Sigmoid colon (tissue), 7 donors: ENCODE measurements around the gene ADM2. TPM values are rescaled to one million over a fixed set of nuclear protein-coding genes. Genes with fewer than 3 reads are reported as not detected.
A peak's percentile ranks its signal among the peaks of the same experiment; 100 is the strongest.

Experiments
- DNase-seq: peaks from one replicate; pipeline ENCODE4 v3.0.0-alpha.2; 2019
- H3K27ac ChIP-seq, 4 donors: fragments of 200-600 bp; sonication (generic); one replicate each; pipeline ENCODE4 v1.5.1; 2016 to 2019; ENCODE audit warnings: mild to moderate bottlenecking in 1 of 4
- H3K27me3 ChIP-seq, 3 donors: fragments of 200-600 bp; sonication (generic); one replicate each; pipeline ENCODE4 v1.5.1; 2019; ENCODE audit warnings: mild to moderate bottlenecking in 1 of 3
- H3K36me3 ChIP-seq, 4 donors: fragments of 200-600 bp; sonication (generic); one replicate each; pipeline ENCODE4 v1.5.1; 2016 to 2019
- H3K4me1 ChIP-seq, 4 donors: fragments of 200-600 bp; sonication (generic); one replicate each; pipeline ENCODE4 v1.5.1; 2017 to 2019
- H3K4me3 ChIP-seq, 4 donors: fragments of 200-600 bp; sonication (generic); one replicate each; pipeline ENCODE4 v1.5.1; 2017 to 2019; ENCODE audit warnings: mild to moderate bottlenecking in 2 of 4, moderate library complexity in 1 of 4
- H3K9me3 ChIP-seq, 4 donors: fragments of 200-600 bp in 3 of 4; sonication (generic) in 3 of 4; one replicate each; pipeline versions ENCODE4 v1.5.1 to v1.6.1; 2013 to 2019
- EP300 ChIP-seq, 4 donors: sonication (generic); formaldehyde crosslinking; IDR thresholded peaks; one replicate each; pipeline ENCODE4 v1.6.1; 2017; ENCODE audit warnings: antibody characterized with exemption in 4 of 4
- POLR2A ChIP-seq, 2 donors: fragments of 450-650 bp; IDR thresholded peaks; one replicate each; pipeline ENCODE4 v1.6.1; 2016; ENCODE audit warnings: antibody characterized with exemption in 2 of 2, mild to moderate bottlenecking in 2 of 2, moderate library complexity in 2 of 2
- POLR2AphosphoS5 ChIP-seq, 4 donors: sonication (generic); formaldehyde crosslinking; IDR thresholded peaks; one replicate each; pipeline ENCODE4 v1.6.1; 2017; ENCODE audit warnings: antibody characterized with exemption in 4 of 4
- WGBS, 2 donors: extraction: QIAGEN DNeasy Blood & Tissue Kit; methylation state at CpG; one replicate each; pipeline ENCODE4 v1.1.7; 2013; 5-methylcytosine and 5-hydroxymethylcytosine counted together
- intact Hi-C: fragments of 100-400 bp; cut with DNase I; formaldehyde crosslinking; loops from one replicate; pipeline ENCODE4 v1.15.1; 2023
- polyA plus RNA-seq, 3 donors: library from polyadenylated mRNA; stranded (reverse); fragments of 200-250 nt; gene quantifications; one replicate each; pipeline ENCODE4 v1.2.3, GENCODE V29; 2013
- total RNA-seq, 4 donors: library from RNA; depleted of rRNA; stranded (reverse); fragments of >200 nt; gene quantifications; one replicate each; pipeline ENCODE4 v1.1.0, GENCODE V29; 2016
- TF ChIP-seq, protein P1 (sequence below), 4 experiments: fragments of 450-650 bp in 3 of 4; fragments of 200-600 bp in 1 of 4; IDR thresholded peaks; one replicate each; pipeline ENCODE4 v1.5.1; 2016 to 2019; ENCODE audit warnings: antibody characterized with exemption in 4 of 4, mild to moderate bottlenecking in 3 of 4, moderate library complexity in 2 of 4
- donor health status: healthy with polysubstance abuse.
- donor health status: Bipolar disorder and iron deficiency.
- donor health status: healthy.

Gene ADM2
- total and polyA plus RNA-seq, 7 donors = 1.2 to 8.6 (median 3.2) TPM; not detected in 4

DNA sequence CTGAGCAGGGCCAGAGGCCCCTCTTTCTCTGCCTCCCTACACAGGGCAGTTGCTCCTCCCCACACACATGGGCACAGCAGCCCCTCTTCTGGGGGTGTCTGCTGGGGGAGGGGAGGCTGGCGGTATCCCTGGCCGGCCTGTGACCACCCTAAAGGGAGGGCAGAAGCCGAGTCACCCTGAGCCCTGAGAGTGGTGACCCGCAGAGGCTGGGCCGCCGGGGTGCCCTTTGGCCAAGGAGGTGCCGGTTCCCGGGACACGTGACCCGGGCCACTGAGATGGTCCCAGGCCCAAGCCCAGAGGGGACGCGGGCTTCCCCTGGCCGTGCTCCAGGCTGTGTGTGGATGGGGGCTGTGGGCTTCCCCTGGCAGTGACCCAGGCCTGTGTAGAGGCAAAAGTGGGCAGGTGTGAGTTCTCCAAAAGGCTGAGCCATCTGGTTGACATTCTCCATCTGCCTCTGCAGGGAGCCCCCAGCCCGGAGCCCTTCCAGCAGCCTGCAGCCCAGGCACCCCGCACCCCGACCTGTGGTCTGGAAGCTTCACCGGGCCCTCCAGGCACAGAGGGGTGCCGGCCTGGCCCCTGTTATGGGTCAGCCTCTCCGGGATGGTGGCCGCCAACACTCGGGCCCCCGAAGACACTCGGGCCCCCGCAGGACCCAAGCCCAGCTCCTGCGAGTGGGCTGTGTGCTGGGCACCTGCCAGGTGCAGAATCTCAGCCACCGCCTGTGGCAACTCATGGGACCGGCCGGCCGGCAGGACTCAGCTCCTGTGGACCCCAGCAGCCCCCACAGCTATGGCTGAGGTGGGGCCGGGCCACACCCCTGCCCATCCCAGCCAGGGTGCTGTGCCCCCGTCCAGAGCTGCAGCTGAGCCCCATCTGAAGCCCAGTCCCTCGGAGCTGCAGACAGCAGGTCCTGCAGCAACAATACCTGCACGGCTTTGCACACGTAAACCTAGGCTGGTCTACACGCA is 1.0 kb downstream of the ADM2 start:
- intact Hi-C loops = no loop called here
- peak overlapping the region in 3 of 4 donors; percentile 32 to 50 (median 34) for H3K4me3 ChIP-seq
- peaks cover 32 to 78% (median 54%) of the 10 kb centered on the region in 3 donors for H3K27me3 ChIP-seq
- H3K4me1 ChIP-seq = peaks cover 0 to 16% (median 7%) of the 10 kb centered on the region in 4 donors
- no peaks in the 10 kb centered on the region for H3K36me3 ChIP-seq
- no peaks in the 10 kb centered on the region for H3K9me3 ChIP-seq
- 64 to 76% methylated on average over 35 of the region's 35 CpGs for WGBS, 2 donors
- TF ChIP-seq, protein P1, sequence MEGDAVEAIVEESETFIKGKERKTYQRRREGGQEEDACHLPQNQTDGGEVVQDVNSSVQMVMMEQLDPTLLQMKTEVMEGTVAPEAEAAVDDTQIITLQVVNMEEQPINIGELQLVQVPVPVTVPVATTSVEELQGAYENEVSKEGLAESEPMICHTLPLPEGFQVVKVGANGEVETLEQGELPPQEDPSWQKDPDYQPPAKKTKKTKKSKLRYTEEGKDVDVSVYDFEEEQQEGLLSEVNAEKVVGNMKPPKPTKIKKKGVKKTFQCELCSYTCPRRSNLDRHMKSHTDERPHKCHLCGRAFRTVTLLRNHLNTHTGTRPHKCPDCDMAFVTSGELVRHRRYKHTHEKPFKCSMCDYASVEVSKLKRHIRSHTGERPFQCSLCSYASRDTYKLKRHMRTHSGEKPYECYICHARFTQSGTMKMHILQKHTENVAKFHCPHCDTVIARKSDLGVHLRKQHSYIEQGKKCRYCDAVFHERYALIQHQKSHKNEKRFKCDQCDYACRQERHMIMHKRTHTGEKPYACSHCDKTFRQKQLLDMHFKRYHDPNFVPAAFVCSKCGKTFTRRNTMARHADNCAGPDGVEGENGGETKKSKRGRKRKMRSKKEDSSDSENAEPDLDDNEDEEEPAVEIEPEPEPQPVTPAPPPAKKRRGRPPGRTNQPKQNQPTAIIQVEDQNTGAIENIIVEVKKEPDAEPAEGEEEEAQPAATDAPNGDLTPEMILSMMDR (IDR thresholded peaks at IDR 0.05) = no peak
- TF ChIP-seq POLR2AphosphoS5 (IDR thresholded peaks at IDR 0.05) (no peak), EP300 (IDR thresholded peaks at IDR 0.05) (no peak), POLR2A (IDR thresholded peaks at IDR 0.05) (no peak)
- no peak for DNase-seq
- H3K27ac ChIP-seq = no peak overlapping the region

GRCh38 chr22:50483106-50483505 is 1.8 kb downstream of the ADM2 start:
- Histone ChIP-seq H3K4me3 (no peak overlapping the region), H3K4me1 (peaks cover 0 to 16% (median 7%) of the 10 kb centered on the region in 4 donors), H3K9me3 (no peaks in the 10 kb centered on the region), H3K27me3 (peaks cover 35 to 85% (median 54%) of the 10 kb centered on the region in 3 donors), H3K27ac (no peak overlapping the region), H3K36me3 (no peaks in the 10 kb centered on the region)
- 89 to 91% methylated on average over 10 of the region's 10 CpGs for WGBS, 2 donors
- no peak for DNase-seq
- intact Hi-C loops = no loop called here
- TF ChIP-seq EP300 (IDR thresholded peaks at IDR 0.05) (no peak), POLR2AphosphoS5 (IDR thresholded peaks at IDR 0.05) (no peak)
- TF ChIP-seq, protein P1 (IDR thresholded peaks at IDR 0.05) = no peak

- DNase-seq = peak; percentile 68
- Histone ChIP-seq H3K36me3 (no peaks in the 10 kb centered on the region), H3K9me3 (no peaks in the 10 kb centered on the region), H3K27me3 (peaks cover 35 to 85% (median 54%) of the 10 kb centered on the region in 3 donors), H3K4me1 (peaks cover 0 to 16% (median 7%) of the 10 kb centered on the region in 4 donors), H3K27ac (no peak overlapping the region), H3K4me3 (no peak overlapping the region)
- WGBS, 2 donors = 83 to 92% methylated on average over 8 of the region's 8 CpGs
- intact Hi-C loops = no loop called here
- TF ChIP-seq EP300 (IDR thresholded peaks at IDR 0.05) (no peak), POLR2A (IDR thresholded peaks at IDR 0.05) (no peak), POLR2AphosphoS5 (IDR thresholded peaks at IDR 0.05) (no peak)
- TF ChIP-seq, protein P1 (IDR thresholded peaks at IDR 0.05) = no peak
Observed at GRCh38 chr22:50483556-50483955, 2.2 kb downstream of the ADM2 start.

- H3K36me3 ChIP-seq = no peaks in the 10 kb centered on the region
- no peak overlapping the region for H3K4me3 ChIP-seq
- WGBS, 2 donors = 40 to 81% methylated on average over 31 of the region's 31 CpGs
- no peaks in the 10 kb centered on the region for H3K9me3 ChIP-seq
- H3K27me3 ChIP-seq = peaks cover 35 to 78% (median 54%) of the 10 kb centered on the region in 3 donors
- TF ChIP-seq, protein P1 (IDR thresholded peaks at IDR 0.05) = no peak
- TF ChIP-seq POLR2A (IDR thresholded peaks at IDR 0.05) (no peak), POLR2AphosphoS5 (IDR thresholded peaks at IDR 0.05) (no peak), EP300 (IDR thresholded peaks at IDR 0.05) (no peak)
- intact Hi-C loops = no loop called here
- DNase-seq = no peak
- H3K4me1 ChIP-seq = peaks cover 0 to 16% (median 7%) of the 10 kb centered on the region in 4 donors
- H3K27ac ChIP-seq = no peak overlapping the region
Observed at GRCh38 chr22:50483977-50484853, 2.9 kb downstream of the ADM2 start.
